ENCODE data around the gene CNP.
"Not testable (repeated sequence)": the region's sequence is repeated elsewhere in the genome, so short reads cannot be mapped to it uniquely, and the experiment has no call there.

The CNP gene

DNA sequence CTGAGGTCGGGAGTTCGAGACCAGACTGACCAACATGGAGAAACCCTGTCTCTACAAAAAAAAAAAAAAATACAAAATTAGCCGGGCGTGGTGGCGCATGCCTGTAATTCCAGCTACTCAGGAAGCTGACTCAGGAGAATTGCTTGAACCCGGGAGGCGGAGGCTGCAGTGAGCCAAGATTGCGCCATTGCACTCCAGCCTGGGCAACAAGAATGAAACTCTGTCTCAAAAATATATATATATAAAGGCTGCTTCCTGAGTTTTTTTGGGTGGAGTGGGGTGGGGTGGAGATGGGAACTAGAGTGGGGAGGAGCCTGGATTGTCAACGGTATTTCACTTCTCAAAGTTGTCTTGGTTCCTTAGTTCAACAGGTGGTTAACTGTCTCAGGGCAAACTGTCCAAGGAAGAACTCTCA, 43.7 kb downstream of the CNP start:
- DNase-seq = not testable (repeated sequence)

DNA sequence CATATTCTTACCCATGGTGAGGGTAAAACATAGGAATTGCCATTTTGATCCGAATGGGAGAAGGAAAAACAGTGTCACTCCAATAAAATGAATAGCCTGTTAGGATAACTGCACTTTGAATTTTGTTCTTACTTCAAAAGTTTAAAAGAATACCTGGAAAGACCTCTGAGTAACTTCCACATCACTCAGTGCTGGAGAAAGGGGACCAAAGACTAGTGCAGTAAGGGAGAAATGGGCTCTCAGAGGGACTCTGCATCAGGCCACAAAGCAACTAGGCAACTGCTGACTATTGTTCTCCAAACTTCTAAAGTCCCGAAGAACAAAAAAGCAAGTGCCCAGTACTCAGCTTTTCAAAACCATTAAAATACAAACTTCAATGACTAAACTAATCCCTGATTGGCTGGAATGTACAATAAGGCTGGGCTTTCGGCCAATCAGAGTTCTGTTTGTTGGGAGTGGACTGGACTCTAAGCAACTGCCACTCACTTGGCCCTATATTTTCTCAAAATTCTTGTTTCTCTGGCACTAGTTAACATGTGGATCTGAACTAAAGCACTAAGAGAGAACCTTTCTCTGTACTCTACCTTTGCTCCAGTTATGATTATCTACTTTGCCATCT, 44.4 kb downstream of the CNP start:
- no peak for DNase-seq

DNA sequence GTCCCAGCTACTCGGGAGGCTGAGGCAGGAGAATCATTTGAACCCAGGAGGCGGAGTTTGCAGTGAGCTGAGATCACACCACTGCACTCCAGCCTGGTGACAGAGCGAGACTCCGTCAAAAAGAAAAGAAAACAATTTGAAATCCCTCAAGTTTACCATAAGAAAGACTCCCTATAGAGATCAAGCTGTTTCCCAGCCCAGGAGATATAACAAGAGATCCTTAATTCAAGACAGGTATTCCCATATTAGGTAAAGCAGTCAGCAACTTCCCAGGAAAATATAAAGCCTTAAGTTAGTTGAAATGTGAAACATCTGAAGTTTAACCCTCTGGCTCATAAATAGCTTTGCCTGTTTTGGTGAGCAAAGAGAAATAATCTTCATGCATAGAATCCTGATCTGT, 45.8 kb downstream of the CNP start:
- not testable (repeated sequence) for DNase-seq

DNA sequence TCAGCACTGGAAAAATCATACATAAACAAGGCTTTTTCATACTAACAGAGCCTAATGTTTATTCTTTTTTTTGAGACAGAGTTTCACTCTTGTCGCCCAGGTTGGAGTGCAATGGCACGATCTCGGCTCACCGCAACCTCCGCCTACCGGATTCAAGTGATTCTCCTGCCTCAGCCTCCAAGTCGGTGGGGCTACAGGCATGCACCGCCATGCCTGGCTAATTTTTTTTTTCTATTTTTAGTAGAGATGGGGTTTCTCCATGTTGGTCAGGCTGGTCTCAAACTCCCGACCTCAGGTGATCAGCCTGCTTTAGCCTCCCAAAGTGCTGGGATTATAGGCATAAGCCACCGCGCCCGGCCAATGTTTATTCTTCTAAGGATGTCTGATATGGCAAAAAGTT, 47.1 kb downstream of the CNP start:
- DNase-seq = not testable (repeated sequence)

DNA sequence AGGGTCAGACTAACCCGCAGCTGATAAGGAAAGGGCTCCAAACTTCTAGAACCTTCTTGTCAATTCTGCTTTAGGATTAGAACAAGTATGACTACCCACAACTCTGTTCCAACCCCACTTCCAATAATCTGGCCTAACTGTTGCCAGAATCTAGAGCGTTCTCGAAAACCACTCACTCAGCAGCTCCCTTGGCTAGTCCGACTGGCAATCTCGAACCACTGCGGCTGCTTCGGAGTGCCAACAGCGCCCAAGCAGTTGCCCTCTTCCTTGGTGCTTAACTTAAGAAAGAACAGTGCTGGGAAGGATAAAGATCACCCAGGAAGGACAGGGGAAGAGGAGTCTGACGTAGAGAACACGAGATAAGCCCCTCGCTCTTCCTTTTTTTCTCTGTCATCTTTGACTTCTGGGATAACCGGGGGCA, 49.8 kb downstream of the CNP start:
- DNase-seq = no peak

DNA sequence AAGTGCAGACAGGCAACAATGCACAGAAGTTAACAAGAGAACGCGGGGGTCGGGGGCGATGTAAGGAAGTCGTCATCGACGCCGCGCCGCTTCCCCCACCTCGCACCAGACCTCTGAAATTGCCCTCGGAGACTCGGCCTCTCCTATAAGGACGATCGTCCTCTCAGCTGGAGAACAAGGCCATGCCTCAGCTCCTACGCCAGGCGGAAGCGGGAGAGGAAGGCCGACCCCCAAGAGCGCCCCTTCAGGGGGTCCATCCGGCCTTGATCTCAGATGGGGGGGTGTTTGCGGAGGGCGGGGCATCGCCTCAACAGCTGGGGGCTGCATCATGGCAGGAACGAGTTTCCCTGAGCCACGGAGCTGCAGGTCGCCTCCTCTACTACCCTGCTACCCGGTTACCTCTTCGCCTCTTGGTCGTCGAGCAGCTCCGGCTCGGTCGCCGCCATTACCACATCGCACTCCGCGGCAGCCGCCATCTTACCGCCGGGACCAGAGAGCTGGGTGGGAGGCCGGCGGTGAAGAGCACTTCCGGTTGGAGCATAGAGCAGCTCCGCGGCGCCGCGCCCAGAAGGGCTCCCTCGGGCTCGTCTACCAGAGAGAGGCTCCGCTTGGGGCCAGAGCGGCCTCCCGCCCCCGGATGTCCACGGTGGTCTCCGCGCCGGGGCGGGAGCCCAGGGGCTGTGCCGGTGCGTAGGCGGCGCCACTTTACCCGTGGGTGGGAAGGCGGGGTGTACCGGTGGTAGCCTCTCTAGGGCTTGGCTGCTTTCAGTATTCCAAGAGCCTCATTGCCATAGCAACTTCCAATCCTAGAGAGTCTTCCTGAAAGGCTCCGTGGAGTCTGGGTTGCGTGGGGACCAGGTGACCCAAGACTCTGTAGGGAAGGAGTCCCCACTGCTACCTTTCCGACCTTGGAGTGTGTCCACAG, 50.6 kb downstream of the CNP start, which contains the start of gene DNAJC7:
Gene DNAJC7 (minus strand): TSS at position 499 of the 925 bp plus-strand sequence. CDS start 23 bp downstream, at position 476.
- DNase-seq = peak; percentile 93

DNA sequence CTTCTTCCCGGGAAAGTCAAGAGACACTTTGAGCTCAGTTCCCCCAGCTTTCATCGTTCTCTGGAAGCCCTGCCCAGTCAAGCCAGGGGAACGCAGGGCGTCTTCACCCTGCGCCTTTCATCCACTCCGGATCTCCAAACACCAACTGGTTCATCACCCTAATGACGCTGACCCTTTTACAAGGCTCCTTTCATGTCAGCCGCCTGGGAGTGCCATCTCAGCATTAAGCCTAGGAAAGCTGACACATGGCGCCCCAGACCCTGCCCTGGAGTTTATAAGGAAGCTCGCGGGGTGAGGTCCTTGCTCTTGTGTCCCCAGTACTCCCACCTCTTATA, 51.2 kb downstream of the CNP start:
- DNase-seq = peak; percentile 84

DNA sequence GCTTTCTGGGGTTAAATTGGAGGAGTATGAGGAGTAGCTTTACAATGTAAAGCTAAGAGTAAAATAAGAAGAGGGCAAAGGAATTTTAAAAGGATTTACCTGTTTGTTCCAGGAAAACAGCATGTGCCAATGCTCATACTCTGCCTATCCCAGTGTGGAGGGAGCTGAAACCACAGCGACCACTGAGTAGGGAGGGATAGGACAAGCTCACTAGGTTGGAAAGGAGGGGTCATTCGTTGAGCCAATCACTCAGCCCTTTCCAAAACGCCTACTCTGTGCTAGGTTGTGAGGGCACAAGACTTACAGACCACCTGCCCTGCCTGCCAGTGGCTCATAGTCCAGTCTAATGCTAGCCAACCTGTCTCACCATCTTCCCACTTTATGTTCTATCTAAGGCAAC, 51.7 kb downstream of the CNP start:
- no peak for DNase-seq

DNA sequence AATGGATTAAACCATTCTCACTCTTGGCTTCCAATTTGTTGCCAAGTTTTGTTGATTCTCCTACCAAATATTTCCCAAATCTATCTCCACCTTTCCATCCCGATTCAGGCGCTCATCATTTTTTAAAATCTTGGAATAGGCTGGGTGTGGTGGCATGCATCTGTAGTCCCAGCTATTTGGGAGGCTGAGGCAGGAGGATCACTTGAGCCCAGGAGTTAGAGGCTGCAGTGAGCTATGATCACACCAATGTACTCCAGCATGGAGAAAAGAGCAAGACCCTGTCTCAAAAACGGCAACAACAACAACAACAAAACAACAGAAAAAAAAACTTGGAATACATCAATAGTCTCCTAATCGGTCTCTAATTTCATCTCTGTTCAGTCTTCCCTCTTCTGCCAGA, 52.4 kb downstream of the CNP start:
- no peak for DNase-seq

DNA sequence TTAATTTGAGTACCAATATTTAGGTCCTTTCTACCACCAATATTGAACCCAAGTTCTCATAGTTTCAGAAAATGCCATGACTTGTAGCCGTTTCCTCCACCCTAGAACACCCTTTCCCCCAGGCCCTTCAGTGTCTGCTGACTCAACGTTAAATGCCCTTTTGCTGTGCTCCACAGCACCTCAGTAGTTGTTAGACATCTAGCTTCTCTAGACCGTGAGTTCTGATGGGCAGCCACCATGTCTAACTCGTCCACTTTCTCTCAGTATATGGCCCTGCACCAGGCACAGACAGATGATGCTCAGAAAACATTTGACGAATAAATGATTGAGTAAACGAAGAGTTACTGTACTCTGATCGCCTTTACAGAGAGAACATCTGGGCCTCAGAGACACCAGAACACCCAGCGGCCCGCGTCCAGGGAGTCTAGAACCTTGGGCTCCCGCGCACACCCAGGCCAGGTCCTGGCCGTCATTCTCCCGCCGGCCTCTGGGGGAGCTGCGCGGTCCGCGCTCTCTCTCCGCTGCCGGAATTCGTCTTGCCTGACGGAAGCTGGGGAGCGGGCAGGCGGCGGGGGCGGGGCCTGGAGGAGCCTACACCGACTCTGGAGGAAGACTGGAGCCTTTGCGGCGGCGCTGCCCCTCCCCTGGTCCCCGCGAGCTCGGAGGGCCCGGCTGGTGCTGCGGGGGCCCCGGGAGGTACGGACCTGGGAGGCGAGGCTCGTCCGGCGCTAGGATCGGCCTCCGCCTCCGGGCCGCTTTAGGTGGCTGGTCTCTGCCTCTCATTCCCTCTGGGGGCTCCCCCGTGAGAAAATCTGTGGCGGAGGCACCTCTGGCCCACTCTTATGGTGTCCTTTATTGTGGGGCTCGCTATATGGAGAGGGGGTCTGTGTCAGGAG, 53.2 kb downstream of the CNP start, which contains the start of gene NKIRAS2:
Gene NKIRAS2 (plus strand): TSS at position 582 of the 896 bp plus-strand sequence. CDS start 1,488 bp downstream, outside the sequence.
- peak; percentile 94 for DNase-seq

DNA sequence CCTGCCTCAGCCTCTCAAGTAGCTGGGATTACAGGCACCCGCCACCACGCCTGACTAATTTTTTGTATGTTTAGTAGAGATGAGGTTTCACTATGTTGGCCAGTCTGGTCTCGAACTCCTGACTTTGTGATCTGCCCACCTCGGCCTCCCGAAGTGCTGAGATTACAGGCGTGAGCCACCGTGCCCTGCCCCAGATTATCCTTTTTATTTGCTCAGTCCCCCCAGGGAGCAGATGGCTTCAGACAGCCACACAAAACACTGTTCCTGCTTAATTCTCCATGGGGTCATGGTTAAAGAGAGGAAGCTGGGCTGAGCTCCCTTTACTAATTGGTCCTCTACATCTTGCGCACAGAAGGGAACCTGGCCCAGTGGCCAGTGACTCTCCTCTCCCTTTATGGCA, 54.2 kb downstream of the CNP start:
- DNase-seq = not testable (repeated sequence)

DNA sequence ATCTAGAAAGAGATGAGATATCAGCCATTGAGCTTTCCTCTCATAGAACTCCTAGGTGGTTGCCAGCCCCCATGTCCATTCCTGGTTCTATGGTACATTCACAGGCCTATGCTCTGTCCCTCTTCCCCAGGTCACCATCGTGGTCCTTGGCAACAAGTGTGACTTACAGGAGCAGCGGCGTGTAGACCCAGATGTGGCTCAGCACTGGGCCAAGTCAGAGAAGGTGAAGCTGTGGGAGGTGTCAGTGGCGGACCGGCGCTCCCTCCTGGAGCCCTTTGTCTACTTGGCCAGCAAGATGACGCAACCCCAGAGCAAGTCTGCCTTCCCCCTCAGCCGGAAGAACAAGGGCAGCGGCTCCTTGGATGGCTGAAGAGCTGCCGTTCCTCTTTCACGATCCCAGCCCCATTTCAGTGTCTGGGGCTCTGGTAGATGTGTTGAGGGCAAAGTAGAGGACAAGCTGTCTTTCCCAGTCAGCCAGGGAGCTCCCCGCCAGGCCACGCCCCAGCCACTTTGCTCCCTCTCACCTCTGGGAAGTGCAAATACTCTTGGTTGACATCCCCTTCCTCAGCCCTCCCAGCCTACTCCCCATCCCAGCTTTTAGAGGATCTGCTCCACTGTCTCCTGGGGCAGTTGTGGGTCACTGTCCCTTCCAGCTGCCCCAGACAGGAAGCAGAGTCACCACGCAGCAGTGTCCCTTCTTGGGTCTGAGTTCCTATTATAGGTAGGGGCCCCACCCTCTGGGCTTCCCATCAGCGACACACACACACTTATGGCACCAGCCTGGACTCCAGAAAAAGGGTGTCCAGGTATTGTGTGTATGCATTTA, 57.1 kb downstream of the CNP start:
- DNase-seq = no peak

DNA sequence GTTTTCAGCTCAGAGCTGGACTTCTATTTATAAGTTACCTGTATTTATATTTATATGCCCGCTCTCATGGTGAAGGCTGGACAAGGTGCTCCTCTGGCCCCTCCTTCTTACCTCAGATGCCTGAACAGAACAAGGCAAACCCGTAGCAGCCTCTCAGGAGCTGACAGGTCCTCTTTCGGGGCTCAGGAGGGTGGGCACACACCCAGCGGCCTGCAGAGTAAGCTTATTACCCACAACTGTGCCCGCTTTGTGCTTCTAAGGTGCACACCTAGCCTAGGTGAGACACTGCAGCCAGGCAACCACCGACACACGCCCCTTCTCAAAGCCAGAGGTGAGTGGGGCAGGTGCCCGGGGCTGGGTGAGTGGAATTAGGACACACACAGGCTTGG, 58.6 kb downstream of the CNP start:
- no peak for DNase-seq

DNA sequence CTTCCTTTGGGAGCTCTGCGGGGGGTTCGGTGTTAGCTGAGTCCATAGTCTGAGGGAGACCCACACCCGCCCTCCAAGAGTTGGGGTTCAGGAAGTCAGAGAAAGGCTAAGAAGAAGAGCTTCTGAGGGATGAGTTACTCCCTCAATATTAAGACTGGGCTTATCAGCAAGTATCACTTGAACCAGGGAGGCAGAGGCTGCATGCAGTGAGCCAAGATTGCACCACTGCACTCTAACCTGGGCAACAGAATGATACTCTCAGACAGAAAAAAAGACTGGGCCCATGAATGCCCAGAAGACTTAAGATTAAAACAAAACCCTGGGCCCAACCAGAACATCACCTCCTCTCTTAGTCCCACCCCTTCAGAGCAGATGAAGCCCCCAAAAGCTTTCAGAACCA, 59.3 kb downstream of the CNP start:
- DNase-seq = no peak

DNA sequence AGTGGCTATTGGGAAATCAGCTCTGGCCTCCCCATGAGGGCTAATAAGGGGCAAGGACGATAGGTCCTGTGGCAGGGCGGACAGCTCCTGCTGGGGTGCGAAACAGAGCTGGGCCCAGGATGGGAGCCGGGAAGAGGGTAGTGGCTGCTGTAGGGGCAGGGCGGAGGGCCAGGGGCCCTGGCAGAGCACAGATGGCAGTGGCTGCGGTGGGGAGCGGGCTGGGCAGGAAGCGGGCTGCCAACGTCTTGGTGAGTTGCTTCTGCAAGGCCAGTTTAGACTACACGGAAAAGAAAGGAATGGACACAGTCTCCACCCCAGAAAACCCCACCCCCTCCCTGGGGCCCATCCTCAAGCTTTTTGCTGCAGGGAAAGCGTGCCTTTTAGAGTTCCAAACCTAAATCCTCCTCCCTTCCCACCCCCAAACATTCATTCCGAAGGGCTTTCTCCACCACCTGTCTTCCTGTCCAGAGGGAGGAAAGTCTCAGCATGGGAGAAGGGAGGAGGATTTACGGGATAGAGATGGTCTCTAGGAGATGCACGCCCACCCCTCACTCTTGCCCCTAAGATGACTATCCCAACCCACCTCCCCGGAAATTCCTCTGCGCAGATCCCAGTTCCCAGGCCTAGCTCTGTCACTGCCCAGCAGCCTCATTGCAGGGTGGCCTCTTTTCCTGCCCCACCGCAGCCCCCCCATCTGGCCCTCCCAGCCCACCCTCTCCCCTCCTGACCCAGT, 60.4 kb downstream of the CNP start:
- DNase-seq = no peak
